ENCODE results near the gene IGSF3.
"Not testable (repeated sequence)": the region's sequence is repeated elsewhere in the genome, so short reads cannot be mapped to it uniquely, and the experiment has no call there.

The IGSF3 gene

GRCh38 chr1:116567790-116568661 lies 99.5 kb downstream of the IGSF3 start:
- TF ChIP-seq CTCF (conservative IDR thresholded peaks at IDR 0.05; ENCODE audit: low read depth, low read length): no peak
- no peak for DNase-seq (ENCODE audit: low read depth)
- H3K4me3 ChIP-seq (ENCODE audit: low read length): no peak overlapping the region

GRCh38 chr1:116565222-116565621 lies 102.3 kb downstream of the IGSF3 start:
- DNase-seq (ENCODE audit: low read depth): no peak
- H3K4me3 ChIP-seq (ENCODE audit: low read length): no peak overlapping the region
- no peak for TF ChIP-seq CTCF (conservative IDR thresholded peaks at IDR 0.05; ENCODE audit: low read depth, low read length)

- no peak for DNase-seq (ENCODE audit: low read depth)
- no peak overlapping the region for H3K4me3 ChIP-seq (ENCODE audit: low read length)
- TF ChIP-seq CTCF (conservative IDR thresholded peaks at IDR 0.05; ENCODE audit: low read depth, low read length): no peak
Measured at GRCh38 chr1:116564426-116564825, 103.1 kb downstream of the IGSF3 start.

DNA sequence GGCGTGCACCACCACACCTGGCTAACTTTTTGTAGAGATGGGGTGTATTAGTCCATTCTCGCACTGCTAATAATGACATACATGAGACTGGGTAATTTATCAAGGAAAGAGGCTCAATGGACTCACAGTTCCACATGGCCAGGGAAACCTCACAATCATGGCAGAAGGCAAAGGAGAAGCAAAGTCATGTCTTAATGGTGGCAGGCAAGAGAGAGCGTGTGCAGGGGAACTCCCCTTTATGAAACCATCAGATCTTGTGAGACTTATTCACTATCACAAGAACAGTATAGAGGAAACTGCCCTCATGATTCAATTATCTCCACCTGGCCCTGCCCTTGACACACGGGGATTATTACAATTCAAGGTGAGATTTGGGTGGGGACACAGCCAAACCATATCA lies 105.1 kb downstream of the IGSF3 start:
- H3K4me3 ChIP-seq (ENCODE audit: low read length); DNase-seq (ENCODE audit: low read depth): not testable (repeated sequence)

DNA sequence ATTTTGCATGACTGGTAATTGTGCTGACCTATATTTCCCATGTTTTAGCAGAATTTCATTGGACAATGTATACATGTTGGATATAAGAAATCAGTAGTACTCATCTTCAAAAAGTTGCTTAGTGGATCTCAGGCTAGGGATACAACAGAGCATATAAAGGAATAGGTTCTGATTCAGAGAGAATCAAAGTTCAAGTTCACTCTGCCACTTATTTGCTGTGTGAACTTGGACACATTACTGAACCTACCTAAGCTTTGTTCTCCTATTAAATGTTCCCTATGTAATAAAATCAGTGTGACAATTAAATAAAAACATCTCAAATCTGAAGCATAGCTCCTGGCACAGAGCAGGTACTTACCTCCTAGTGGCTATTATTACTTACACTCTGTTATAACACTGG lies 106.0 kb downstream of the IGSF3 start:
- no peak overlapping the region for H3K4me3 ChIP-seq (ENCODE audit: low read length)
- no peak for DNase-seq (ENCODE audit: low read depth)
- no peak for TF ChIP-seq CTCF (conservative IDR thresholded peaks at IDR 0.05; ENCODE audit: low read depth, low read length)

DNA sequence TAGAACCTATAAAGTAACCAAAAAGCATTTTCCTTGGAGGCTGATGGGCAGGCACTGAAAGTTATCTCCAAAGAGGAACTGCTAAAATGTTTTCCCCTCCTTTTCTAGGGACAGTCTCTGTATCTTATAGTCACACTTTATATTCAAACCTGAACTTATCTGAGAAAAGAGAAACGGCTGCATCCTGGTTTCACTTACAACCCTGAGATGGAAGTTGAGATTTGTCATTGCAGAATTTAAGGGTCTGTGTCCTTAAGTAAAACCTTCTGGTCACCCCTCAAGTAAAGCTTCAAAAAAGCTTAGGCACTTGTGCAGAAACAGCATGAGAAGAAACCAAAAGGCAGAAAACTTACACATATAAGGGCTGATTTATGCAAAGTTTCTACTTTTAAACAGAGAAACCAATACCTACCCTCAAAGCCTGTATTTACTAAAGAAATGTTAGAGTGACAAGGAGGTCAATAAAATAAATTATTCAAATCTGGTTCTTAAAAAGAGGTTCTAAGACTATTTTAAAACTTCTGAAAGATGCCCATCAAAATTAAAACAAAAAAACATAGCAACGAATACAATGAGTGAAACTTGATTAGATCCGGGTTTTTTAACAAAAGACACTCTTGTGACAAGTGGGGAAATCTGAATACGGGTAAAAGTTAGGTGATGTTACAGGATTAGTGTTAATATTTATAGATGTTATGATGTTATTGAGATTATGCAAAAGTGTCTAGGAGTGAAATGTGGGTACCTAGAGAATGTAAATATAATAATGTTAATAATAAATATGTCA lies 106.6 kb downstream of the IGSF3 start:
- H3K4me3 ChIP-seq (ENCODE audit: low read length): no peak overlapping the region
- TF ChIP-seq CTCF (conservative IDR thresholded peaks at IDR 0.05; ENCODE audit: low read depth, low read length): no peak

DNA sequence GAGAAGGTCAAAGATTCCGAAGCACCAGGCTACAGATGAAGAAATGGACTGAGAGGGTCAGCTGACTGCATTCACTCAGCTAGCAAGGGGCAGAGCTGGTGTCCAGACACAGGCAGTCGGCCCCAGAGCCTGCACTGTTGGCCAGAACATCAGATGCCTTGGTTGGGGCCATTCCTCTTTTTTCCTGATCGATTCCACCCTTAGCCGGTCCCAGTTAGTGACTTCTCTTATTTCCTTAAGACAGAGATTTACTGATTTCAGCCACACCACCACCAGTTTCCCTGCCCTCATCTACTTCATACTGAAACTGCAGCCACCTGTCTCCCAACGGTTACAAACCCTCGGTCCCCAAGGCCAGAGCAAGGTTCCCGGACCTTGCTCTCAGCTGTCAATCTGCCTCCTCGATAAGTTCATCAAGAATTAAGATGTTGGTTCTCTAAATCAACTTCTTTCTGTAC lies 108.2 kb downstream of the IGSF3 start:
- no peak overlapping the region for H3K4me3 ChIP-seq (ENCODE audit: low read length)
- DNase-seq (ENCODE audit: low read depth): no peak
- TF ChIP-seq CTCF (conservative IDR thresholded peaks at IDR 0.05; ENCODE audit: low read depth, low read length): no peak

More for the DNA sequence above, 106.6 kb downstream of the IGSF3 start:
- DNase-seq (ENCODE audit: low read depth): no peak

Measured in retinal pigment epithelial cell (primary cell).